AG04450 (cell line): ENCODE results near the gene KCTD17. TPM values are rescaled to one million over a fixed set of nuclear protein-coding genes. Genes with fewer than 3 reads are reported as not detected.
A peak's percentile ranks its signal among the peaks of the same experiment; 100 is the strongest.

ENCODE experiments used
- CTCF ChIA-PET: fragments of 300-600, 350-600 bp; formaldehyde crosslinking; extraction: SDS; loops from one replicate; lab custom pipeline; 2022; ENCODE audit warnings: antibody characterized with exemption, inconsistent platforms; lab: Charles Lee
- POLR2A ChIA-PET: fragments of 350-600 bp; formaldehyde crosslinking; extraction: SDS; loops from one replicate; lab custom pipeline; 2021; ENCODE audit warnings: antibody characterized with exemption, inconsistent platforms; lab: Yijun Ruan, JAX
- DNase-seq: peaks from one replicate; pipeline ENCODE4 v3.0.0-alpha.2; 2011; ENCODE audit warnings: low read depth, low spot score
- H3K27ac ChIP-seq: one replicate; pipeline ENCODE4 v1.5.1; 2012; ENCODE audit warnings: low read depth, low read length, control low read depth
- H3K27me3 ChIP-seq: one replicate; pipeline ENCODE4 v1.6.0; 2012; ENCODE audit warnings: low read length; ENCODE audit not compliant: control insufficient read depth, insufficient read depth
- H3K4me3 ChIP-seq: 2 replicates; pipeline ENCODE4 v1.5.1; 2011; ENCODE audit warnings: mild to moderate bottlenecking, low read depth, low read length, control low read depth
- H3K9me3 ChIP-seq: 2 replicates; pipeline ENCODE4 v1.5.1; 2012; ENCODE audit warnings: low read length; ENCODE audit not compliant: control insufficient read depth, insufficient read depth
- polyA plus RNA-seq: library from polyadenylated mRNA; depleted of rRNA; stranded (reverse); fragments of >200 nt; gene quantifications from 2 replicates; pipeline ENCODE4 v1.2.3, GENCODE V29; 2011
- TF ChIP-seq, protein P1 (sequence below): IDR thresholded peaks from 2 replicates; pipeline ENCODE4 v1.5.1; 2011; ENCODE audit warnings: low read depth, low read length, control low read depth, inconsistent platforms

Gene KCTD17
- polyA plus RNA-seq, 1 experiment, result 20.7 TPM

DNA sequence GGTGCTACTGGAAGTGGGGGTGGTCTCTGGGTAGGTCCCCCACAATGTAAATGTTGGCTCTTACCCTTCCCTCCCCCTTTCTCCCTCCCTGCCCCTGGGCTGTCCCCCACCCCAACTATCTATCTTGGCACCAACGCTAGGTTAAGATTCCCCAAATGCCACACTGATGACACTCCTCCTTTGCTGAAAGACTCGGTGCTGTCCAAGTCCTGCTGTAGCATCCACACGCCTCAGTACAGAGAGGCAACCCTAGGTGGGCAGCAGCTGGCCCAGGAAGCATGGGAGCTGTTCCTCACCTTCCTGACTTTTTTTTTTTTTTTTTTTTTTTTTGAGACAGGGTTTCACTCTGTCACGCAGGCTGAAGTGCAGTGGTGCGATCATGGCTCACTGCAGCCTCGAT is 3.4 kb upstream of the KCTD17 start:
- DNase-seq, result no peak
- H3K27ac ChIP-seq, result no peak overlapping the region
- no peak overlapping the region for H3K4me3 ChIP-seq
- H3K27me3 ChIP-seq, result no peaks in the 10 kb centered on the region
- CTCF ChIA-PET, result no interaction called here
- TF ChIP-seq, protein P1, sequence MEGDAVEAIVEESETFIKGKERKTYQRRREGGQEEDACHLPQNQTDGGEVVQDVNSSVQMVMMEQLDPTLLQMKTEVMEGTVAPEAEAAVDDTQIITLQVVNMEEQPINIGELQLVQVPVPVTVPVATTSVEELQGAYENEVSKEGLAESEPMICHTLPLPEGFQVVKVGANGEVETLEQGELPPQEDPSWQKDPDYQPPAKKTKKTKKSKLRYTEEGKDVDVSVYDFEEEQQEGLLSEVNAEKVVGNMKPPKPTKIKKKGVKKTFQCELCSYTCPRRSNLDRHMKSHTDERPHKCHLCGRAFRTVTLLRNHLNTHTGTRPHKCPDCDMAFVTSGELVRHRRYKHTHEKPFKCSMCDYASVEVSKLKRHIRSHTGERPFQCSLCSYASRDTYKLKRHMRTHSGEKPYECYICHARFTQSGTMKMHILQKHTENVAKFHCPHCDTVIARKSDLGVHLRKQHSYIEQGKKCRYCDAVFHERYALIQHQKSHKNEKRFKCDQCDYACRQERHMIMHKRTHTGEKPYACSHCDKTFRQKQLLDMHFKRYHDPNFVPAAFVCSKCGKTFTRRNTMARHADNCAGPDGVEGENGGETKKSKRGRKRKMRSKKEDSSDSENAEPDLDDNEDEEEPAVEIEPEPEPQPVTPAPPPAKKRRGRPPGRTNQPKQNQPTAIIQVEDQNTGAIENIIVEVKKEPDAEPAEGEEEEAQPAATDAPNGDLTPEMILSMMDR, result no peak
- H3K9me3 ChIP-seq, result no peaks in the 10 kb centered on the region
- POLR2A ChIA-PET, result no interaction called here

DNA sequence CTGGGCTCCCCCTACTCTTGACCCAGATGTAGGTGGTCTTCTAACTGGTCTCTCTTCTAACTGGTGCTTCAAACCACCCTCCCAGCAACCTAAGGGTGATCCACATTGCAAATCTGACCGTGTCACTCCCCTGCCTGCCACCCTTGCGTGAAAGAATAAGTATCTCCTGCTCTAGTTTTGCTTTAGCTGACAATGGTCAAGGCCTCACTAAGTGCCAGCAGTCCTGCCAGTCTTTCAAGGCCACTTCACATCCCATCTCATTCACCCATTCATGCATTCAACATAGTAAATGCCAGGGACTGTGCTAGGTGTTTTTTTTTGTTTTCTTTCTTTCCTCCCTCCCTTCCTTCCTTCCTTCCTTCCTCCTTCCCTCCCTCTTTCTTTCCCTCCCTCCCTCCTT is 2.3 kb upstream of the KCTD17 start:
- POLR2A ChIA-PET, result no interaction called here
- TF ChIP-seq, protein P1, result no peak
- DNase-seq, result no peak
- no peak overlapping the region for H3K27ac ChIP-seq
- CTCF ChIA-PET, result no interaction called here
- H3K27me3 ChIP-seq, result no peaks in the 10 kb centered on the region
- no peaks in the 10 kb centered on the region for H3K9me3 ChIP-seq
- no peak overlapping the region for H3K4me3 ChIP-seq

DNA sequence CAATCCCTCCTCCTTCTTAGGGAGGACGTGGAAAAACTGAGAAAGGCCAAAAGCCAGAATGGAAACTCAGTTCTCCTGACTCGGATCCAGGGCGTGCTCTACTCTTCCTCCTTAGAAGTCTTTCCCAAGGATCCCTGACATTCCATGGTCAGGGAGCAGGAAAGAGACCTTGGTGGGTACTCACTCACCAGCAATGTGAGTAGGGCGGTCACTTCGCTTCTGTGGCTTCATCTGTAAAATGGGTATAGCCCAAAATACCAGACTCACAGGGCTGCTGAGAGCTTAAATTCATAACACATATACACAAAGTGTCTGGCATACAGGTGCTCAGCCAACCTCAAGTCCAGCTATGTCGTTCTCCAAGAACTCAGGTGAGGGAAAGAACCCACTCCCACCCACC is 629 bp upstream of the KCTD17 start:
- CTCF ChIA-PET, result interaction anchor here (2.2 kb wide), 1 partner anchor 149 kb away, joined by 10 read pairs; no protein-coding TSS in a partner anchor
- no peak for DNase-seq

DNA sequence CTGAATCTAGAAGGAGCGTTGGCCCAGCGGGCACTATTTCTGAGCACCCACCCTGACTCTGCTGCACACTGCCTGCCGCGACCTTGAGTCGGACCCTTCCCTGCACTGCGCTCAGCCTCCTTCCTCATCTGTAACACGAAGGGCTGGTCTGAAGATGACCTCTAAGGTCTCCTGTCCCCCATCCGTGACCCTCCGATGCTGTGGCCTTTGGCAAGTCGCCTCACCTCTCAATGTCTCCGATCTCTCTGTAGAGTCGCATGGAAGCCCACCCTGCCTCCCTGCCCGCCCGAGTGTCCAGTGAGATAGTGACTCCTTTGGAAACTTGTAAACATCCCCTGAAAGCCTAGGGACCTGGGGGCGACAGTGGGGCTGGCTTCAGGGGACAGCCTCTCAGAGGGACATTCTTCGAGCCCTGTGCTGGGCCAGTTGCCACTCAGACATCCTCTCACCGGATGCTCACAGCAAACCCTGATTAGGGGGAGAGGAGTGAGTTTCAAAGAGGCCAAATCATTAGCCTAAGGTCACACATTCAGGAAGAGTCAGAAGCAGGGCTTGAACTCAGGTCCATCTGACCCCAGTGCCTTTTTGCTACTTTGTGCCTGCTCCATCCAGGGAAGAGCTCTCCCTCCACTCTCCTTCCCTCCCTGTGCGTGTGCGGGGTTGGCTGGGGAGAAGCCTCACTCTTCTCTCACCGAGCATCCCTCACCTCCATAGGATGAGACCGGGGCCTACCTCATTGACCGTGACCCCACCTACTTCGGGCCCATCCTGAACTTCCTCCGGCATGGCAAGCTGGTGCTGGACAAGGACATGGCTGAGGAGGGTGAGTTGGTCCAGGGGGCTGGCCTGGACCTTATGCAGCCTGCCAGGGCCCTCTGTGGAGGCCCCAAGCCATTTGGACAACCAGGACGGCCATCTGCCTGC is 1.1 kb downstream of the KCTD17 start:
- no peaks in the 10 kb centered on the region; the same call in 1 of the 2 replicates for H3K9me3 ChIP-seq
- ChIA-PET CTCF (interaction anchor here (0.6 to 2.2 kb wide), 3 partner anchors 10 to 209 kb away, joined by 3 to 10 read pairs (median 4); no protein-coding TSS in a partner anchor), POLR2A (interaction anchor here (0.6 kb wide), 1 partner anchor 38 kb away, joined by 4 read pairs; no protein-coding TSS in a partner anchor)
- TF ChIP-seq, protein P1, result no peak
- H3K27me3 ChIP-seq, result no peaks in the 10 kb centered on the region
- no peak overlapping the region for H3K27ac ChIP-seq
- DNase-seq, result no peak
- peak overlapping the region; percentile 74 for H3K4me3 ChIP-seq

More for the DNA sequence above, 629 bp upstream of the KCTD17 start:
- H3K27ac ChIP-seq, result no peak overlapping the region
- H3K4me3 ChIP-seq, result no peak overlapping the region
- POLR2A ChIA-PET, result interaction anchor here (0.9 kb wide), 1 partner anchor 32 kb away, joined by 3 read pairs; the partner anchor contains the start of gene TST
- TF ChIP-seq, protein P1, result no peak
- H3K9me3 ChIP-seq, result no peaks in the 10 kb centered on the region
- no peaks in the 10 kb centered on the region for H3K27me3 ChIP-seq
